Hypothalamus (tissue), 51 donors: ENCODE data around the gene C1orf122.
A peak's percentile ranks its signal among the peaks of the same experiment; 100 is the strongest.
"Not testable (repeated sequence)": the region's sequence is repeated elsewhere in the genome, so short reads cannot be mapped to it uniquely, and the experiment has no call there.

Experiments used
- DNase-seq, 51 donors: peaks; one replicate each; lab custom pipeline; 2025; lab: John Stamatoyannopoulos, UW

C1orf122 gene

GRCh38 chr1:37807555-37808368, at the start of gene C1orf122, which contains the start of gene YRDC:
TSS of gene C1orf122 (plus strand) at chr1:37807790. CDS start at chr1:37808405, 615 bp downstream.
TSS of gene YRDC (minus strand) at chr1:37808208. CDS start at chr1:37808180, 28 bp downstream.
- peak; percentile 33 to 97 (median 91) for DNase-seq

GRCh38 chr1:37759451-37759850, 48.1 kb upstream of the C1orf122 start:
- no peak for DNase-seq

GRCh38 chr1:37761416-37762095, 46.0 kb upstream of the C1orf122 start:
- DNase-seq: no peak

- no peak for DNase-seq
These were observed 45.1 kb upstream of the C1orf122 start for GRCh38 chr1:37762516-37762915.

- DNase-seq: peak in 1 of 51 donors; percentile 47
These were observed 43.7 kb upstream of the C1orf122 start for GRCh38 chr1:37763791-37764413.

- DNase-seq: peak in 14 of 51 donors; percentile 6 to 47 (median 21)
These were observed 43.2 kb upstream of the C1orf122 start for GRCh38 chr1:37764414-37764825.

GRCh38 chr1:37764888-37765441, 42.6 kb upstream of the C1orf122 start, which contains the start of gene EPHA10:
TSS of gene EPHA10 (minus strand) at chr1:37765120. CDS start at chr1:37765066, 54 bp downstream.
- DNase-seq: peak in 31 of 51 donors; percentile 7 to 73 (median 41)

- DNase-seq: peak in 8 of 51 donors; percentile 3 to 50 (median 24)
These were observed 41.5 kb upstream of the C1orf122 start for GRCh38 chr1:37765916-37766664.

- no peak for DNase-seq
These were observed 40.1 kb upstream of the C1orf122 start for GRCh38 chr1:37767488-37767887.

GRCh38 chr1:37771440-37771839, 36.1 kb upstream of the C1orf122 start:
- DNase-seq: not testable (repeated sequence)

GRCh38 chr1:37776946-37777516, 30.6 kb upstream of the C1orf122 start:
- no peak for DNase-seq

GRCh38 chr1:37778654-37779053, 28.9 kb upstream of the C1orf122 start:
- no peak for DNase-seq

GRCh38 chr1:37782491-37782890, 25.1 kb upstream of the C1orf122 start:
- DNase-seq: no peak

GRCh38 chr1:37792943-37793686, 14.5 kb upstream of the C1orf122 start:
- DNase-seq: no peak

GRCh38 chr1:37793773-37794371, 13.7 kb upstream of the C1orf122 start, which contains the start of gene MANEAL:
TSS of gene MANEAL (plus strand) at chr1:37793847. CDS start at chr1:37794183, 336 bp downstream.
- DNase-seq: peak in 32 of 51 donors; percentile 9 to 64 (median 29)

- DNase-seq: peak in 5 of 51 donors; percentile 24 to 34 (median 28)
These were observed 12.9 kb upstream of the C1orf122 start for GRCh38 chr1:37794372-37795339.
